Muscle layer of duodenum (tissue), 2 donors: ENCODE results near the gene AGO1.

Source experiments
- H3K27ac ChIP-seq: one replicate; pipeline ENCODE4 v1.7.0; 2013; ENCODE audit warnings: mild to moderate bottlenecking, low read length
- H3K27me3 ChIP-seq: one replicate; pipeline ENCODE4 v1.7.0; 2013; ENCODE audit warnings: low read depth, mild to moderate bottlenecking, control low read depth, low read length
- H3K36me3 ChIP-seq, 2 donors: one replicate each; pipeline ENCODE4 v1.7.0; 2013; ENCODE audit warnings: low read length in 2 of 2, control low read depth in 1 of 2, mild to moderate bottlenecking in 1 of 2; ENCODE audit not compliant: insufficient read depth in 2 of 2, control insufficient read depth in 1 of 2
- H3K4me1 ChIP-seq, 2 donors: one replicate each; pipeline ENCODE4 v1.7.0; 2013; ENCODE audit warnings: low read length in 2 of 2, mild to moderate bottlenecking in 2 of 2, control low read depth in 1 of 2, moderate library complexity in 1 of 2; ENCODE audit not compliant: insufficient read depth in 2 of 2, control insufficient read depth in 1 of 2
- H3K4me3 ChIP-seq, 2 donors: one replicate each; pipeline ENCODE4 v1.7.0; 2013; ENCODE audit warnings: low read length in 2 of 2, low read depth in 1 of 2, mild to moderate bottlenecking in 1 of 2
- H3K9me3 ChIP-seq, 2 donors: one replicate each; pipeline ENCODE4 v1.7.0; 2013; ENCODE audit warnings: low read length in 2 of 2, control low read depth in 1 of 2, mild to moderate bottlenecking in 1 of 2; ENCODE audit not compliant: control insufficient read depth in 1 of 2
- donor health status: healthy.

AGO1 gene

GRCh38 chr1:35882945-35883634 is at the start of gene AGO1:
Gene AGO1, plus strand, starts transcription at chr1:35883209. Its CDS starts 213 bp downstream, at chr1:35883422.
- peak within 1 kb of the TSS; percentile 87 for H3K27ac ChIP-seq

DNA sequence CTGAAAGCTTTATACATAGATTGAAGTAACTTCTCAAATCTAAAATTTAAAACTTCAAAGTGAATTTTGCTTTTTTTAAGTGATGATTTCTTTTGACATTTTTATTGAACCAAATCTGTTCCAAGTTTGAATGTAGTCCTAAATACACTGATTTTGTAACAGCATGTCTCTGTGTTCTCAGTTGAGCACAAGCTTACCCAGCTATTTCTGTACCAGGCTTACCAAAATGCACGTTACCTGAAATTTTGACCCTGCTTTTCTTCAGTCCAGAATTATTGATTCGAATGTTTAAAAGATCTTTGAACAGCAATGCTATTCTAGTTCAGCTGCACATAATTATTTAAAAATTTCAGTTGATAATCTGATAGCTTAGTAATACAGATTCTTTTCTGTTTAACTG is 49.6 kb upstream of the AGO1 start:
- H3K4me3 ChIP-seq, result no peak overlapping the region
- H3K27ac ChIP-seq, result no peak overlapping the region
- no peaks in the 10 kb centered on the region for H3K9me3 ChIP-seq
- peaks cover 35 to 66% of the 10 kb centered on the region in 2 donors for H3K36me3 ChIP-seq
- no peaks in the 10 kb centered on the region for H3K4me1 ChIP-seq
- no peaks in the 10 kb centered on the region for H3K27me3 ChIP-seq

More at GRCh38 chr1:35882945-35883634, at the start of gene AGO1:
- H3K4me3 ChIP-seq, result peak within 1 kb of the TSS; percentile 95 to 99
- no peaks in the 10 kb centered on the region for H3K9me3 ChIP-seq
- H3K4me1 ChIP-seq, result peaks cover 23 to 31% of the 10 kb centered on the region in 2 donors
- H3K36me3 ChIP-seq, result no peaks in the 10 kb centered on the region
- H3K27me3 ChIP-seq, result no peaks in the 10 kb centered on the region

DNA sequence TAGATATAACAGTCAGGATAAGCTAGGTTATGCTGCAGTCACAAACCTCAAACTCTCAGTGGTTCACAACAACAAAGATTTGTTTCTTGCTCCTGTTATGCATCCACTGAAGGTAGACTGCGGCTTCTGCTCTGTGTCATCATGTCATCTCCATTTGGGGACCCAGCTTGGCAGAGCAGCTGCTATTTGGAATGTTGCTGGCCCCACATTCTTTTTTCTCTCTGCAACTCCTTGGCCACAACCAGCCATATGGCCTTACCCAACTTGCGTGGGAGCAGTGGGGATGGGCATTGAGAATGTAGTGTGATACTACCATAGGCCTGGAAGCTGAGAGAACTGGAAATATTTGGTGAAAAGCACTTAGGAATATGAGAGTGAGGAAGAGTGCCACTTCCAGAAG is 48.8 kb upstream of the AGO1 start:
- Histone ChIP-seq H3K36me3 (peaks cover 32 to 71% of the 10 kb centered on the region in 2 donors), H3K27me3 (no peaks in the 10 kb centered on the region)

DNA sequence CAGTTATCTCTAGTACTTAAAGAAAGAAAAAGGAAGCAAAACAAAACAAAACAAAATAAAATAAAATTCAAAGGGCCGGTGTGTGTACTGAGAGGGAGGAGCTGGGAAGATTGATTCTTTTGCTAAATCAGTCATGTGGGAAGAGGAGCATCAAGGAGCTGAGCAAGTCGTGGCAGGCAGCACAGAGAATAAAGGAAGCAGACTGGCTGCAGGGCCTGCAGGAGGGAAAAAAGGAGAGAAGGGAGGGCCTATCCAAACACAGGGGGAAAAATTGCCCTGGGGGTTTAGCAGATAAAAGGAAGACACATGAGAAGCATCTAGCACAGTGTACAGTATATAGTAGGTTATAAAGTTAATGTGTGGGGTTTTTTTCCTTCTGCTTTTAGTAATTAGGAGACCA is 47.6 kb upstream of the AGO1 start:
- Histone ChIP-seq H3K4me1 (no peaks in the 10 kb centered on the region), H3K27me3 (no peaks in the 10 kb centered on the region), H3K4me3 (no peak overlapping the region), H3K36me3 (peaks cover 37 to 74% of the 10 kb centered on the region in 2 donors), H3K9me3 (no peaks in the 10 kb centered on the region), H3K27ac (no peak overlapping the region)

More for the DNA sequence above, 48.8 kb upstream of the AGO1 start:
- Histone ChIP-seq H3K27ac (no peak overlapping the region), H3K4me3 (no peak overlapping the region), H3K4me1 (no peaks in the 10 kb centered on the region), H3K9me3 (no peaks in the 10 kb centered on the region)

DNA sequence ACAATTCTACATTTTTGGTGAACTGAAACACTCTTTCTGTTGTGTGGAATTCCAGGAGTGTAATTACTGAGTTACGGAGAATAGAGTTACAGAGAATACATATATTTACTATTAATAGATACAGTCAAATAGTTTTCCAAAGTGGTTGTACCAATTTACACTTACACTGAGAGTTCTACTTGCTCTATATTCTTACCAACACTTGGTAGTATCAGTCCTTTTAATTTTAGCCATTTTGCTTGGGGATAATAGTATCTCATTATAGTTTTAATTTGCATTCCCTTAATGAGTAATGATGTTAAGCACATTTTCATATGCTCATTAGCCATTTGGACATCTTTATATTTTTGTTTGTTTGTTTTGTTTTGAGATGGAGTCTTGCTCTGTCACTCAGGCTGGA is 46.3 kb upstream of the AGO1 start:
- H3K36me3 ChIP-seq, result peaks cover 40 to 75% of the 10 kb centered on the region in 2 donors

GRCh38 chr1:35838693-35839245 is 44.2 kb upstream of the AGO1 start:
- no peaks in the 10 kb centered on the region for H3K9me3 ChIP-seq
- no peak overlapping the region for H3K4me3 ChIP-seq
- no peaks in the 10 kb centered on the region for H3K27me3 ChIP-seq
- H3K27ac ChIP-seq, result no peak overlapping the region
- H3K4me1 ChIP-seq, result no peaks in the 10 kb centered on the region
- H3K36me3 ChIP-seq, result peaks cover 33 to 72% of the 10 kb centered on the region in 2 donors

More for the DNA sequence above, 46.3 kb upstream of the AGO1 start:
- H3K27me3 ChIP-seq, result no peaks in the 10 kb centered on the region
- H3K4me1 ChIP-seq, result no peaks in the 10 kb centered on the region
- H3K9me3 ChIP-seq, result no peaks in the 10 kb centered on the region
- no peak overlapping the region for H3K4me3 ChIP-seq
- H3K27ac ChIP-seq, result no peak overlapping the region

DNA sequence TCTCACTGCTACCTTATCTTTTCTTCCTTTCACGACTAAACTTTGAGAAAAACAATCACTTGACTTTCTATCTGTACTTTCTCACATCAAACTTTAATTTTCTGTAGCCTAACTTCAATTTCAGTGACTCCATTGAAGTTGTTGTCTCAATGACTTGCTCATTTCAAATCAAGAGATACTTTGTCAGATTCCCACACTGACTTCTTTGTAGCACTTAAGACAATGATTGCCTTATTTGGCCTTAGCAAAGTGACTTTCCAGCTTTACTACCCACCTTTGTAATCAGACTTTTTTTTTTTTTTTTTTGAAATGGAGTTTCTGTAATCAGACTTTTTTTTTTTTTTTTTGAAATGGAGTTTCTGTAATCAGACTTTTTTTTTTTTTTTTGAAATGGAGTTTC is 38.2 kb upstream of the AGO1 start:
- peaks cover 0 to 8% of the 10 kb centered on the region in 2 donors for H3K4me1 ChIP-seq
- H3K36me3 ChIP-seq, result peaks cover 29 to 34% of the 10 kb centered on the region in 2 donors
- no peak overlapping the region for H3K27ac ChIP-seq
- H3K27me3 ChIP-seq, result no peaks in the 10 kb centered on the region
- H3K4me3 ChIP-seq, result no peak overlapping the region
- no peaks in the 10 kb centered on the region for H3K9me3 ChIP-seq

- Histone ChIP-seq H3K27ac (no peak overlapping the region), H3K4me1 (peaks cover 0 to 18% of the 10 kb centered on the region in 2 donors), H3K27me3 (no peaks in the 10 kb centered on the region), H3K4me3 (no peak overlapping the region), H3K36me3 (peaks cover 28 to 38% of the 10 kb centered on the region in 2 donors), H3K9me3 (no peaks in the 10 kb centered on the region)
Measured at GRCh38 chr1:35845766-35846165, 37.2 kb upstream of the AGO1 start.

DNA sequence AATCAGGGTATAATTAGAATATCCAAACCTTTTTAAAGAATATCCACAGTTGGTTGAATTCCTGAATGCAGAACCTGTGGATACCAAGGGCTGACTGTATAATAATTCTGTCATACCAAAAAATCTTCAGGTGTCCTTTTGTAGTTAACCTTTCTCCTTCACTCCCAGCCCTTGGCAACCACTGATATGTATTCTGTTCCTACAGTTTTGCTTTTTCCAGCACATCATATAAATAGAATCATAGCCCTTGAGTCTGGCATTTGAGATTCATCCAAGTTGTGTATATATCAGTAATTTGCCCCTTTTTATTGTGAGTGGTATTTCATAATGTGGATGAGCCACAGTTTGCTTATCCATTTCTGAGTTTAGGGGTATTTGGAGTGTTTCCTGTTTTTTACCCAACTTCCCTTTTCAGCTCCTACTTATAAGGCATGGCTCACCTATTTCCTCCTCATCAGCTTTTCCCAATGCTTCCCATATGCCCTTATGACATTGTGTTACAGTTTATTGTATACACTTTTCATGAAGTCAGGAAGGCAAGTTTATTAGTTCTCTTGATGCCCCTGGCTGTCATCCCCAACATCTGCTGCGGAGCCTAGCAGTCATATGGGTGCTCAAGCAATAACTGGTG is 35.0 kb upstream of the AGO1 start:
- Histone ChIP-seq H3K36me3 (peaks cover 14 to 27% of the 10 kb centered on the region in 2 donors), H3K4me1 (peaks cover 0 to 37% of the 10 kb centered on the region in 2 donors), H3K9me3 (no peaks in the 10 kb centered on the region), H3K4me3 (no peak overlapping the region), H3K27me3 (no peaks in the 10 kb centered on the region), H3K27ac (no peak overlapping the region)

- H3K4me1 ChIP-seq, result peaks cover 0 to 37% of the 10 kb centered on the region in 2 donors
- no peak overlapping the region for H3K27ac ChIP-seq
- H3K36me3 ChIP-seq, result peaks cover 16 to 45% of the 10 kb centered on the region in 2 donors
- no peak overlapping the region for H3K4me3 ChIP-seq
- H3K9me3 ChIP-seq, result no peaks in the 10 kb centered on the region
- no peaks in the 10 kb centered on the region for H3K27me3 ChIP-seq
Measured at GRCh38 chr1:35850051-35850450, 33.0 kb upstream of the AGO1 start.

DNA sequence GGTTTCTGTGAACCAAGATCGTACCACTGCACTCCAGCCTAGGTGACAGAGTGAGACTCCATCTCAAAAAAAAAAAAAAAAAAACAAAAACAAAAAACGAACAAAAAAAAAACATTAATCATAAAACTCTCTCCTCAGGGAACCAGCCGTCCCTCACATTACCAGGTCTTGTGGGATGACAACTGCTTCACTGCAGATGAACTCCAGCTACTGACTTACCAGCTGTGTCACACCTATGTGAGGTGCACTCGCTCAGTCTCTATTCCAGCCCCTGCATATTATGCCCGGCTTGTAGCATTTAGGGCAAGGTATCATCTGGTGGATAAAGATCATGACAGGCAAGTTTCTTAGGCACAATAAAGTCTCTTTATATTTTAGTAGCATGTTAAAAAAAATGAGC is 32.3 kb upstream of the AGO1 start:
- Histone ChIP-seq H3K36me3 (peaks cover 19 to 48% of the 10 kb centered on the region in 2 donors), H3K27me3 (no peaks in the 10 kb centered on the region), H3K4me3 (no peak overlapping the region), H3K4me1 (peaks cover 0 to 32% of the 10 kb centered on the region in 2 donors), H3K27ac (no peak overlapping the region), H3K9me3 (no peaks in the 10 kb centered on the region)
